Right lobe of liver (tissue), 6 donors: ENCODE data around the gene PTCD1. TPM values are rescaled to one million over a fixed set of nuclear protein-coding genes. Genes with fewer than 3 reads are reported as not detected.

ENCODE experiments used
- ATAC-seq, 4 donors: fragments of 200-7000 bp; cut with Tn5 transposase; one replicate each; pipeline ENCODE4 v1.9.1; 2020; ENCODE audit warnings: mild to moderate bottlenecking in 4 of 4, moderate library complexity in 4 of 4
- DNase-seq, 3 donors: peaks; one replicate each; pipeline ENCODE4 v3.0.0-alpha.2; 2020
- H3K27ac ChIP-seq, 3 donors: fragments of 200-600 bp; one replicate each; pipeline ENCODE4 v1.8.0; 2022
- H3K27me3 ChIP-seq, 2 donors: fragments of 200-600 bp; one replicate each; pipeline ENCODE4 v1.8.0; 2022
- H3K36me3 ChIP-seq, 4 donors: fragments of 200-600 bp; sonication (generic) in 1 of 4; one replicate each; pipeline versions ENCODE4 v1.5.1 to v1.8.0; 2017 to 2022; ENCODE audit warnings: control low read depth in 1 of 4
- H3K4me1 ChIP-seq, 4 donors: fragments of 200-600 bp; sonication (generic) in 1 of 4; one replicate each; pipeline versions ENCODE4 v1.5.1 to v1.8.0; 2017 to 2022; ENCODE audit warnings: control low read depth in 1 of 4
- H3K4me3 ChIP-seq, 3 donors: fragments of 200-600 bp; one replicate each; pipeline ENCODE4 v1.8.0; 2022
- H3K9me3 ChIP-seq, 4 donors: fragments of 200-600 bp; sonication (generic) in 1 of 4; one replicate each; pipeline versions ENCODE4 v1.5.1 to v1.8.0; 2017 to 2022; ENCODE audit warnings: control low read depth in 1 of 4
- POLR2A ChIP-seq: fragments of 450-650 bp; IDR thresholded peaks from one replicate; pipeline ENCODE4 v1.6.1; 2017; ENCODE audit warnings: antibody characterized with exemption, mild to moderate bottlenecking
- WGBS: methylation state at CpG from one replicate; pipeline ENCODE4 v1.1.6; 2018; ENCODE audit warnings: low coverage, low lambda C conversion rate; ENCODE audit not compliant: insufficient coverage; ENCODE audit errors: missing lambda C conversion rate; 5-methylcytosine and 5-hydroxymethylcytosine counted together
- intact Hi-C, 2 donors: fragments of 100-400 bp; cut with DNase I; formaldehyde crosslinking; loops; one replicate each; pipeline versions ENCODE4 v1.11.2 to v1.14.1; 2022
- total RNA-seq, 6 experiments: library from RNA; depleted of rRNA in 2 of 6; stranded (reverse); fragments of >200 nt in 2 of 6; fragmentation: NEBNext Ultra II Directional in 3 of 6; extraction: Animal tissue kit (Norgen Biotek cat#: 25700) in 3 of 6; gene quantifications; one replicate each; pipeline versions ENCODE4 v1.1.0 to v1.2.4, GENCODE V29; 2016 to 2023
- TF ChIP-seq, protein P1 (sequence below), 4 donors: fragments of 200-600 bp in 3 of 4; fragments of 450-650 bp in 1 of 4; IDR thresholded peaks; one replicate each; pipeline versions ENCODE4 v1.5.1 to v1.8.0; 2016 to 2022; ENCODE audit warnings: antibody characterized with exemption in 4 of 4, mild to moderate bottlenecking in 2 of 4
- donor health status: DM: no; HTN: yes; CAD: no.
- donor health status: DM: no; HTN: no; CAD: no.
- donor health status: DM: no; HTN: no; CAD: no.
- donor health status: DM: no; HTN: yes; CAD: no.
- donor health status: DM: no; HTN: yes; CAD: no.

Gene PTCD1
- total RNA-seq, 6 experiments from 2014 or later: 2.4 to 5.3 (median 2.8) TPM

DNA sequence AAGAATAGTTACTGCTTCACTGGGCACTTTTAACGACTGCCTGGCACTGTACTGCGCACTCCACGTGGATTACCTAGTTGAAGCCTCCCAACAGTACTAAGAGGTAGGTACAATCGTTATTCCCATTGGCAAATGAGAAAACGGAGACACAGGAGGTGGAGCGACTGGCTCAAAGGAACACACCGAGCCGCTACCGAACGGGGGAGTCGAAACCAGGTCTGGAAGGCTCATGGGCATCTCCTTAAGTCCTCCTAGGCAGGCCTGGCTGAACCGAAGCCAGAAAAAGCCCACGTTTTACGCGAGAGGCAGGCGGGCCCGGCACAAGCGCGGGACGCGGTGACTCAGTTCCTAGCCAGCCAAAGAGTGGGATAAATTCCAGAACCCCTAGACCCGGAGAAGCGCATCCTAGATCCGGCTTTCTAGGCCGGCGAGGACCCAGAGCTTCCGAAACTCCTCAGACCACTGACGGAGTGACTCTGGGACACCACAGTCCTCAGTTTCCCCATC, 30.7 kb downstream of the PTCD1 start:
- ATAC-seq (peak; percentile 18 to 41 (median 28)), DNase-seq (peak in 1 of 3 donors; percentile 44)
- no peak for TF ChIP-seq POLR2A
- TF ChIP-seq, protein P1, sequence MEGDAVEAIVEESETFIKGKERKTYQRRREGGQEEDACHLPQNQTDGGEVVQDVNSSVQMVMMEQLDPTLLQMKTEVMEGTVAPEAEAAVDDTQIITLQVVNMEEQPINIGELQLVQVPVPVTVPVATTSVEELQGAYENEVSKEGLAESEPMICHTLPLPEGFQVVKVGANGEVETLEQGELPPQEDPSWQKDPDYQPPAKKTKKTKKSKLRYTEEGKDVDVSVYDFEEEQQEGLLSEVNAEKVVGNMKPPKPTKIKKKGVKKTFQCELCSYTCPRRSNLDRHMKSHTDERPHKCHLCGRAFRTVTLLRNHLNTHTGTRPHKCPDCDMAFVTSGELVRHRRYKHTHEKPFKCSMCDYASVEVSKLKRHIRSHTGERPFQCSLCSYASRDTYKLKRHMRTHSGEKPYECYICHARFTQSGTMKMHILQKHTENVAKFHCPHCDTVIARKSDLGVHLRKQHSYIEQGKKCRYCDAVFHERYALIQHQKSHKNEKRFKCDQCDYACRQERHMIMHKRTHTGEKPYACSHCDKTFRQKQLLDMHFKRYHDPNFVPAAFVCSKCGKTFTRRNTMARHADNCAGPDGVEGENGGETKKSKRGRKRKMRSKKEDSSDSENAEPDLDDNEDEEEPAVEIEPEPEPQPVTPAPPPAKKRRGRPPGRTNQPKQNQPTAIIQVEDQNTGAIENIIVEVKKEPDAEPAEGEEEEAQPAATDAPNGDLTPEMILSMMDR (IDR thresholded peaks at IDR 0.05): no peak
- Histone ChIP-seq H3K36me3 (peaks cover 0 to 27% (median 7%) of the 10 kb centered on the region in 4 donors), H3K27me3 (no peaks in the 10 kb centered on the region), H3K4me3 (peak overlapping the region; percentile 98 to 100 (median 100)), H3K9me3 (no peaks in the 10 kb centered on the region), H3K4me1 (peaks cover 0 to 19% (median 11%) of the 10 kb centered on the region in 4 donors), H3K27ac (peak overlapping the region; percentile 97 to 99 (median 99))
- 0% methylated on average over 7 of the region's 28 CpGs for WGBS
- intact Hi-C loops: no loop called here

- intact Hi-C loops: no loop called here
Observed at GRCh38 chr7:99406557-99406956, 32.0 kb downstream of the PTCD1 start.

DNA sequence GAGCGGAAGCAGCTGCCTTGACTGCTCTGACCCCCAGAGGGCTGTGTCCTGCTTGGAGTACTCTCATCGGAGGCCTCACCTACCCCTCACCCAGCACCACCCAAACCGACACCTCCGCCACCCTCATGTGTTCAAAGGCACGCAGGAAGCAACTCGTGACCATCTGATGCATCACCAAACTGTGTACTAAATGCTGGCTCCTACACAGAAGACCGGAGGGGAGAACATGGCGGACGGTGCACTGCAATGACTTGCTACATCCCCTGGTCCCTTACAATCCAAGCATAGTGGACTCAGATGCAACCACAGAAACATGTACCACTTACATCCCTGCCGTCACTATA, 33.6 kb downstream of the PTCD1 start:
- WGBS: 88% methylated on average over 6 of the region's 10 CpGs
- H3K4me3 ChIP-seq: no peak overlapping the region
- no peaks in the 10 kb centered on the region for H3K9me3 ChIP-seq
- intact Hi-C loops: no loop called here
- H3K36me3 ChIP-seq: peaks cover 0 to 31% (median 5%) of the 10 kb centered on the region in 4 donors
- H3K27me3 ChIP-seq: no peaks in the 10 kb centered on the region
- no peak for DNase-seq
- ATAC-seq: no peak
- no peak for TF ChIP-seq POLR2A
- TF ChIP-seq, protein P1 (IDR thresholded peaks at IDR 0.05): no peak
- H3K4me1 ChIP-seq: peaks cover 0 to 19% (median 8%) of the 10 kb centered on the region in 4 donors
- H3K27ac ChIP-seq: no peak overlapping the region

More at GRCh38 chr7:99406557-99406956, 32.0 kb downstream of the PTCD1 start:
- peaks cover 0 to 28% (median 3%) of the 10 kb centered on the region in 4 donors for H3K36me3 ChIP-seq
- no peaks in the 10 kb centered on the region for H3K27me3 ChIP-seq
- H3K9me3 ChIP-seq: no peaks in the 10 kb centered on the region
- peaks cover 0 to 19% (median 11%) of the 10 kb centered on the region in 4 donors for H3K4me1 ChIP-seq
- TF ChIP-seq, protein P1 (IDR thresholded peaks at IDR 0.05): no peak
- no peak for TF ChIP-seq POLR2A
- H3K27ac ChIP-seq: no peak overlapping the region
- no peak for DNase-seq
- no peak for ATAC-seq
- WGBS: no CpG with 5 or more reads among the region's 1 CpG
- no peak overlapping the region for H3K4me3 ChIP-seq

- Histone ChIP-seq H3K27ac (no peak overlapping the region), H3K4me3 (no peak overlapping the region), H3K27me3 (no peaks in the 10 kb centered on the region), H3K36me3 (peaks cover 0 to 36% (median 8%) of the 10 kb centered on the region in 4 donors), H3K4me1 (peaks cover 0 to 19% (median 7%) of the 10 kb centered on the region in 4 donors), H3K9me3 (no peaks in the 10 kb centered on the region)
- intact Hi-C loops: no loop called here
- TF ChIP-seq, protein P1 (IDR thresholded peaks at IDR 0.05): no peak
- TF ChIP-seq POLR2A: no peak
- DNase-seq (no peak), ATAC-seq (no peak)
- WGBS: 79% methylated on average over 9 of the region's 18 CpGs
Observed at GRCh38 chr7:99404235-99404976, 34.2 kb downstream of the PTCD1 start.
